ENCODE results near the gene FIGNL1. TPM values are rescaled to one million over a fixed set of nuclear protein-coding genes. Genes with fewer than 3 reads are reported as not detected.

The FIGNL1 gene
- total RNA-seq, 1 donor = 18.4 TPM

DNA sequence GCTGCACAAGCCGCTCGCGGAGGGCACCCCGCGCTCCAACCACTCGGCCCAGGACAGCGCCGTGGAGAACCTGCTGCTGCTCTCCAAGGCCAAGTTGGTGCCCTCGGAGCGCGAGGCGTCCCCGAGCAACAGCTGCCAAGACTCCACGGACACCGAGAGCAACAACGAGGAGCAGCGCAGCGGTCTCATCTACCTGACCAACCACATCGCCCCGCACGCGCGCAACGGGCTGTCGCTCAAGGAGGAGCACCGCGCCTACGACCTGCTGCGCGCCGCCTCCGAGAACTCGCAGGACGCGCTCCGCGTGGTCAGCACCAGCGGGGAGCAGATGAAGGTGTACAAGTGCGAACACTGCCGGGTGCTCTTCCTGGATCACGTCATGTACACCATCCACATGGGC lies 50.0 kb downstream of the FIGNL1 start:
- no peaks in the 10 kb centered on the region for H3K27me3 ChIP-seq (ENCODE audit: insufficient read depth, low read length)
- H3K9me3 ChIP-seq (ENCODE audit: low read depth, low read length) = no peaks in the 10 kb centered on the region
- H3K4me3 ChIP-seq (ENCODE audit: low read length) = no peak overlapping the region
- peaks cover 43% of the 10 kb centered on the region for H3K4me1 ChIP-seq (ENCODE audit: insufficient read depth, low read length)

- H3K27me3 ChIP-seq (ENCODE audit: insufficient read depth, low read length) = no peaks in the 10 kb centered on the region
- peaks cover 39% of the 10 kb centered on the region for H3K4me1 ChIP-seq (ENCODE audit: insufficient read depth, low read length)
- no peak overlapping the region for H3K4me3 ChIP-seq (ENCODE audit: low read length)
- no peaks in the 10 kb centered on the region for H3K9me3 ChIP-seq (ENCODE audit: low read depth, low read length)
These were observed 50.5 kb downstream of the FIGNL1 start for GRCh38 chr7:50399635-50400034.

DNA sequence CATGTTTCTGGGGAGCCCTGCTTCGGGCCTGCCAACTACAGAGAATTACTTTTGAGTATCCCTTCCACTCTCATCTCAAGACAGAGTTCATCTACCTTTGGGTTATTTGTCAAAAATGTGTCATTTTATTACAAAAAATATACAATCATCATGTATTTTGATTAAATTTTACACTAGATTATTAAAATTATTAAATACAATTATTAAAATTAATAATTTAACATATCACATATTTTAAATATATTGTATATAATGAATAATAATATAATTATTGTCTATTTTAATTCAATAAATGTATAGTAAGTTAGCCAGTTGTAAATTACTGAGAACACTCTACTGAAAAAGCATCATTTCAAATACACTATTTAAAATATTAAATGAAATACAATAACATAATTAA lies 50.9 kb downstream of the FIGNL1 start:
- H3K4me1 ChIP-seq (ENCODE audit: insufficient read depth, low read length) = peaks cover 39% of the 10 kb centered on the region
- no peak overlapping the region for H3K4me3 ChIP-seq (ENCODE audit: low read length)
- H3K27me3 ChIP-seq (ENCODE audit: insufficient read depth, low read length) = no peaks in the 10 kb centered on the region
- no peaks in the 10 kb centered on the region for H3K9me3 ChIP-seq (ENCODE audit: low read depth, low read length)

- peaks cover 49% of the 10 kb centered on the region for H3K4me1 ChIP-seq (ENCODE audit: insufficient read depth, low read length)
- no peaks in the 10 kb centered on the region for H3K9me3 ChIP-seq (ENCODE audit: low read depth, low read length)
- H3K4me3 ChIP-seq (ENCODE audit: low read length) = no peak overlapping the region
- H3K27me3 ChIP-seq (ENCODE audit: insufficient read depth, low read length) = no peaks in the 10 kb centered on the region
These were observed 52.2 kb downstream of the FIGNL1 start for GRCh38 chr7:50397971-50398324.

GRCh38 chr7:50397320-50397970 lies 52.7 kb downstream of the FIGNL1 start:
- H3K9me3 ChIP-seq (ENCODE audit: low read depth, low read length) = no peaks in the 10 kb centered on the region
- no peak overlapping the region for H3K4me3 ChIP-seq (ENCODE audit: low read length)
- H3K27me3 ChIP-seq (ENCODE audit: insufficient read depth, low read length) = no peaks in the 10 kb centered on the region
- peaks cover 54% of the 10 kb centered on the region for H3K4me1 ChIP-seq (ENCODE audit: insufficient read depth, low read length)

GRCh38 chr7:50396856-50397255 lies 53.3 kb downstream of the FIGNL1 start:
- no peaks in the 10 kb centered on the region for H3K9me3 ChIP-seq (ENCODE audit: low read depth, low read length)
- H3K4me3 ChIP-seq (ENCODE audit: low read length) = no peak overlapping the region
- H3K27me3 ChIP-seq (ENCODE audit: insufficient read depth, low read length) = no peaks in the 10 kb centered on the region
- peaks cover 54% of the 10 kb centered on the region for H3K4me1 ChIP-seq (ENCODE audit: insufficient read depth, low read length)

DNA sequence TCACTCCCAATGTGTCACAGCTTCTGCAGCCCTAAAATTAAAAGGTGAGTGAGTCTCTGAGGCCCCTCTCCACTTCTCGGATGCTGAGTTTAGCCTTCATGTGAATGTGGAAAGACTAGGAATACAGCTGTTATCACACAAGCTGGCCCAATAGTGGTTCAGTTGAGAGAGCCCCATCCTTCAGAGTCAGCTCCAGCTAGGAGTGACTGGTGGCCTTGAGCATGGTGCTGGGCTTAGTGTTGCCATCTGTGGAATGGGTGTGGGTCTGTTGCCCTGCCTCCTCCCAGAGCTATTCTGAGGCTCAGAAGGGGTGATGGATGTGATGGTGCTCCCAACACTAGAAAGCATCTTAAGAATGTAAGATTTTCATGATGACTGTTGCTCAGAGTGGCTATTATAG lies 55.8 kb downstream of the FIGNL1 start:
- peaks cover 63% of the 10 kb centered on the region for H3K4me1 ChIP-seq (ENCODE audit: insufficient read depth, low read length)
- no peaks in the 10 kb centered on the region for H3K9me3 ChIP-seq (ENCODE audit: low read depth, low read length)
- H3K27me3 ChIP-seq (ENCODE audit: insufficient read depth, low read length) = no peaks in the 10 kb centered on the region
- no peak overlapping the region for H3K4me3 ChIP-seq (ENCODE audit: low read length)

Other genes with a start within 250 kb of the FIGNL1 start
- gene IKZF1, start 145.6 kb downstream of the FIGNL1 start, total RNA-seq = 231 TPM
- gene DDC, start 115.1 kb upstream of the FIGNL1 start, total RNA-seq = not detected